Endothelial cell of umbilical vein (primary cell): ENCODE measurements around the gene PRR5. TPM values are rescaled to one million over a fixed set of nuclear protein-coding genes. Genes with fewer than 3 reads are reported as not detected.

ENCODE experiments used
- BruUV-seq: library from RNA; stranded (reverse); fragments of 400-500 nt; replicated peaks from 2 replicates; lab custom pipeline; 2021; lab: Mats Ljungman, UMichigan
- CTCF ChIA-PET: fragments of 300-600, 350-600 bp; sonication (Branson Sonifier 250); formaldehyde crosslinking; loops from one replicate; lab custom pipeline; 2021; ENCODE audit warnings: antibody characterized with exemption, inconsistent platforms; lab: Charles Lee
- POLR2A ChIA-PET: fragments of 300-600, 350-600 bp; sonication (Branson Sonifier 250); formaldehyde crosslinking; loops from one replicate; lab custom pipeline; 2021; ENCODE audit warnings: antibody characterized with exemption, inconsistent platforms; lab: Charles Lee
- DNase-seq: peaks from one replicate; pipeline ENCODE4 v3.0.0-alpha.2; 2011; ENCODE audit warnings: low read depth, low spot score
- FAIRE-seq: peaks from 2 replicates; lab custom pipeline; 2011; peaks lifted over from hg19 to GRCh38; lab: Jason Lieb, UNC
- H2AFZ ChIP-seq: 2 replicates; pipeline ENCODE4 v1.6.0; 2012; ENCODE audit warnings: low read depth, low read length, control low read depth, inconsistent platforms
- H3K27ac ChIP-seq: 2 replicates; pipeline ENCODE4 v1.5.1; 2011; ENCODE audit warnings: low read depth, mild to moderate bottlenecking, control low read depth, low read length, moderate library complexity; ENCODE audit not compliant: insufficient read depth
- H3K27me3 ChIP-seq, 2 experiments: 2 replicates each; pipeline versions ENCODE4 v1.6.0 to v1.6.1; 2011; ENCODE audit warnings: low read length in 2 of 2, mixed read lengths in 1 of 2; ENCODE audit not compliant: control insufficient read depth in 2 of 2, insufficient read depth in 2 of 2
- H3K36me3 ChIP-seq, 2 experiments: 2 replicates in 1 of 2; 3 replicates in 1 of 2; pipeline ENCODE4 v1.5.1; 2011; ENCODE audit warnings: low read length in 2 of 2, mild to moderate bottlenecking in 1 of 2, moderate library complexity in 1 of 2; ENCODE audit not compliant: control insufficient read depth in 2 of 2, insufficient read depth in 2 of 2; ENCODE audit errors: extremely low read depth in 1 of 2
- H3K4me1 ChIP-seq: 3 replicates; pipeline ENCODE4 v1.5.1; 2011; ENCODE audit warnings: mild to moderate bottlenecking, low read length; ENCODE audit not compliant: control insufficient read depth, insufficient read depth; ENCODE audit errors: extremely low read depth
- H3K4me2 ChIP-seq: 2 replicates; pipeline ENCODE4 v1.6.1; 2011; ENCODE audit warnings: low read length, control low read depth, mixed read lengths; ENCODE audit not compliant: insufficient read depth
- H3K4me3 ChIP-seq, 3 experiments: fragments of 200-600 bp in 1 of 3; sonication (generic), shearing (Covaris generic) in 1 of 3; replicated peaks in 1 of 3; 2 replicates each; pipeline ENCODE4 v1.5.1; 2011 to 2016; ENCODE audit warnings: control low read depth in 3 of 3, low read length in 3 of 3, mild to moderate bottlenecking in 2 of 3, inconsistent platforms in 1 of 3, low read depth in 1 of 3, moderate library complexity in 1 of 3; ENCODE audit not compliant: insufficient read depth in 1 of 3
- H3K79me2 ChIP-seq: 2 replicates; pipeline ENCODE4 v1.6.0; 2012; ENCODE audit warnings: low read length, inconsistent platforms; ENCODE audit not compliant: control insufficient read depth, insufficient read depth
- H3K9ac ChIP-seq: replicated peaks from 2 replicates; pipeline ENCODE3; 2011; ENCODE audit warnings: low read length, control low read depth; ENCODE audit not compliant: insufficient read depth; ENCODE audit errors: extremely low read depth
- H3K9me1 ChIP-seq: replicated peaks from 3 replicates; pipeline ENCODE4 v1.6.0; 2011; ENCODE audit warnings: mild to moderate bottlenecking, low read length; ENCODE audit not compliant: control insufficient read depth, insufficient read depth; ENCODE audit errors: extremely low read depth
- H3K9me3 ChIP-seq: replicated peaks from 2 replicates; pipeline ENCODE4 v1.5.1; 2012; ENCODE audit warnings: low read length, inconsistent platforms; ENCODE audit not compliant: control insufficient read depth, insufficient read depth
- H4K20me1 ChIP-seq: replicated peaks from 2 replicates; pipeline ENCODE3; 2011; ENCODE audit warnings: mild to moderate bottlenecking, low read length; ENCODE audit not compliant: control insufficient read depth, insufficient read depth; ENCODE audit errors: extremely low read depth
- EZH2 ChIP-seq: IDR thresholded peaks from 2 replicates; pipeline ENCODE4 v1.6.1; 2012; ENCODE audit warnings: borderline replicate concordance, low read depth, mild to moderate bottlenecking, moderate library complexity, low read length, inconsistent platforms; ENCODE audit not compliant: severe bottlenecking
- FOS ChIP-seq: IDR thresholded peaks from 2 replicates; pipeline ENCODE4 v1.6.1; 2011; ENCODE audit warnings: mild to moderate bottlenecking, low read length, moderate library complexity, borderline replicate concordance; ENCODE audit not compliant: insufficient read depth
- GATA2 ChIP-seq: IDR thresholded peaks from 2 replicates; pipeline ENCODE4 v1.7.0; 2011; ENCODE audit warnings: low read depth, mild to moderate bottlenecking, moderate library complexity, mixed read lengths, low read length; ENCODE audit not compliant: insufficient read length, insufficient read depth
- JUN ChIP-seq: IDR thresholded peaks from 2 replicates; pipeline ENCODE4 v1.6.1; 2011; ENCODE audit warnings: borderline replicate concordance, low read depth; ENCODE audit not compliant: insufficient read length, insufficient read depth
- MYC ChIP-seq: IDR thresholded peaks from one replicate; pipeline ENCODE4 v1.6.1; 2011; ENCODE audit warnings: mild to moderate bottlenecking, low read depth, low read length
- POLR2A ChIP-seq: IDR thresholded peaks from 2 replicates; pipeline ENCODE4 v1.6.1; 2012; ENCODE audit warnings: low read depth, mild to moderate bottlenecking, control low read depth, low read length
- POLR2AphosphoS5 ChIP-seq: IDR thresholded peaks from 2 replicates; pipeline ENCODE4 v1.6.1; 2012; ENCODE audit warnings: low read depth, mild to moderate bottlenecking, control low read depth, low read length, moderate library complexity; ENCODE audit not compliant: insufficient read depth
- dilution Hi-C: fragments of 300-500 bp; cut with MboI; formaldehyde crosslinking; loops from one replicate; pipeline ENCODE4 v1.15.0; 2019; ENCODE audit warnings: low sequenced_read_pairs; ENCODE audit not compliant: extremely low pct_ligation_motif_present
- intact Hi-C: fragments of 100-400 bp; cut with micrococcal nuclease; formaldehyde crosslinking; loops from one replicate; pipeline ENCODE4 v1.10.0; 2022
- polyA plus RNA-seq, 4 experiments: library from polyadenylated mRNA; depleted of rRNA in 3 of 4; stranded (reverse) in 3 of 4; unstranded in 1 of 4; fragments of >200 nt; gene quantifications; 2 replicates each; pipeline versions ENCODE4 v1.2.1 to v1.2.3, GENCODE V29; 2011 to 2012; ENCODE audit warnings: missing spikeins in 1 of 4
- total RNA-seq: library from RNA; stranded (reverse); gene quantifications from 2 replicates; pipeline ENCODE4 v1.2.3, GENCODE V29; 2021
- TF ChIP-seq, protein P1 (sequence below): IDR thresholded peaks from 2 replicates; pipeline ENCODE4 v1.6.1; 2011; ENCODE audit not compliant: insufficient read depth, insufficient read length
- TF ChIP-seq, protein P2 (sequence below), 2 donors: IDR thresholded peaks; 1 replicate in 1 of 2; 2 replicates in 1 of 2; pipeline ENCODE4 v1.5.1; 2011; ENCODE audit warnings: low read length in 2 of 2, mild to moderate bottlenecking in 2 of 2, moderate library complexity in 2 of 2, control low read depth in 1 of 2, inconsistent platforms in 1 of 2, low read depth in 1 of 2; ENCODE audit not compliant: insufficient read depth in 1 of 2; ENCODE audit errors: extremely low read depth in 1 of 2

Gene PRR5
- total and polyA plus RNA-seq, 2 donors (not counting 3 experiments of a cell fraction or from before 2014, with no cell fraction given): 4.3 to 9.0 TPM

DNA sequence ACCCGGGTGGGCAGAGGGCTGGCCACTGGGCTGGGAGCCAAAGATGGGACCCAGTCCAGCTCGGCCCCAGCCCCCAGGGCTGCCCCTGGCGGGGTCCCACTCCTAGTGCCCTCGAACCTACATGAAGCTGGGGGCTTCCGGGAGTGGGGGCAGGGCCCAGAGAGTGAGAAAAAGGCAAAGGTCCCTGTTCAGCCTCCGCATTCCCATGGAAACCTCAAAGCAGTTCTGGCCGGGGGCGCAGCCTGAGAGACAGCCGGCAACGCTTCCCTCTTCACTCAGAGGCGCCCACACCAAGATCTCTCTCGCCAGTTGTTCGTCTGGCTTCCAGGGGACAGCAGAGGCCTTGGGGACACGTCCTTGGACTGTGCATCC is 28.0 kb downstream of the PRR5 start:
- Histone ChIP-seq H3K4me3 (no peak overlapping the region), H3K4me1 (no peaks in the 10 kb centered on the region), H3K36me3 (no peaks in the 10 kb centered on the region), H3K9ac (no peak overlapping the region), H3K27me3 (no peaks in the 10 kb centered on the region), H3K4me2 (no peak overlapping the region), H3K27ac (no peak overlapping the region), H4K20me1 (no peaks in the 10 kb centered on the region), H2AFZ (no peak overlapping the region), H3K9me3 (no peaks in the 10 kb centered on the region), H3K9me1 (no peaks in the 10 kb centered on the region), H3K79me2 (no peaks in the 10 kb centered on the region)
- no TSS peak for BruUV-seq
- no peak for DNase-seq
- intact Hi-C loops: no loop called here
- CTCF ChIA-PET: interaction anchor here (0.8 to 1.6 kb wide), 4 partner anchors 13 to 33 kb away, joined by 3 to 5 read pairs (median 4); no protein-coding TSS in a partner anchor
- POLR2A ChIA-PET: no interaction called here
- FAIRE-seq: no peak
- dilution Hi-C loops: no loop called here
- TF ChIP-seq EZH2 (no peak), POLR2AphosphoS5 (no peak), MYC (no peak), FOS (no peak), POLR2A (no peak), JUN (no peak), GATA2 (no peak)
- TF ChIP-seq, protein P1, sequence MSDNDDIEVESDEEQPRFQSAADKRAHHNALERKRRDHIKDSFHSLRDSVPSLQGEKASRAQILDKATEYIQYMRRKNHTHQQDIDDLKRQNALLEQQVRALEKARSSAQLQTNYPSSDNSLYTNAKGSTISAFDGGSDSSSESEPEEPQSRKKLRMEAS: no peak
- TF ChIP-seq, protein P2, sequence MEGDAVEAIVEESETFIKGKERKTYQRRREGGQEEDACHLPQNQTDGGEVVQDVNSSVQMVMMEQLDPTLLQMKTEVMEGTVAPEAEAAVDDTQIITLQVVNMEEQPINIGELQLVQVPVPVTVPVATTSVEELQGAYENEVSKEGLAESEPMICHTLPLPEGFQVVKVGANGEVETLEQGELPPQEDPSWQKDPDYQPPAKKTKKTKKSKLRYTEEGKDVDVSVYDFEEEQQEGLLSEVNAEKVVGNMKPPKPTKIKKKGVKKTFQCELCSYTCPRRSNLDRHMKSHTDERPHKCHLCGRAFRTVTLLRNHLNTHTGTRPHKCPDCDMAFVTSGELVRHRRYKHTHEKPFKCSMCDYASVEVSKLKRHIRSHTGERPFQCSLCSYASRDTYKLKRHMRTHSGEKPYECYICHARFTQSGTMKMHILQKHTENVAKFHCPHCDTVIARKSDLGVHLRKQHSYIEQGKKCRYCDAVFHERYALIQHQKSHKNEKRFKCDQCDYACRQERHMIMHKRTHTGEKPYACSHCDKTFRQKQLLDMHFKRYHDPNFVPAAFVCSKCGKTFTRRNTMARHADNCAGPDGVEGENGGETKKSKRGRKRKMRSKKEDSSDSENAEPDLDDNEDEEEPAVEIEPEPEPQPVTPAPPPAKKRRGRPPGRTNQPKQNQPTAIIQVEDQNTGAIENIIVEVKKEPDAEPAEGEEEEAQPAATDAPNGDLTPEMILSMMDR (IDR thresholded peaks at IDR 0.05; ENCODE audit: extremely low read depth in 1 of 2, insufficient read depth in 1 of 2, low read depth in 1 of 2, low read length in 2 of 2): no peak
